ENCODE measurements around the gene FOXP1. TPM values are rescaled to one million over a fixed set of nuclear protein-coding genes. Genes with fewer than 3 reads are reported as not detected.
A peak's percentile ranks its signal among the peaks of the same experiment; 100 is the strongest.

FOXP1 gene
- total and polyA plus RNA-seq, 2 of the 13 experiments (the other 11 are each of a cell fraction or from before 2014, with no cell fraction given): 40.4 to 59.0 TPM

DNA sequence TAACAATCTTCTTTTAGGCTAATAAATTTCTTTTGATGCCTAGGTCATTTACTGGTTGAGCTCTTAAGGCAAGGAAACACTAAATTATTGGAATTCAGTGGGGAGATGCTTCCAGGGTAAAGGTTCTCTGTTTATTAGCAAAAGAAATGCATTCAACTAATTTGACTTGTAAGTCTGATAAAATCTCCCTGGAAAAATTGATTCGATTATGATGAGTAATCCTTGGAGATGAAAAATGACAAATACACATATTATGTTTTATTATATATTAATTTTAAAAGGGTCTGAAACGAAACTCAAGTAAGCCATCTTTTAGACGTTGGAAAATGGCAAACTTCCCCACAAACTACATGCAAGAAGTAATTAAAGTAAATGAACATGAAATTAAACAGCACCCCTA is 328.0 kb downstream of the FOXP1 start:
- H2AFZ ChIP-seq (ENCODE audit: low read length): no peak overlapping the region
- H3K4me1 ChIP-seq (ENCODE audit: insufficient read depth, low read length): peaks cover 89% of the 10 kb centered on the region
- no peak overlapping the region for H3K4me3 ChIP-seq (replicated peaks in 1 of 3; ENCODE audit: insufficient read depth in 1 of 3, low read depth in 2 of 3, low read length in 3 of 3)
- H3K27me3 ChIP-seq (ENCODE audit: control insufficient read depth in 1 of 2, insufficient read depth in 2 of 2, low read length in 2 of 2): no peaks in the 10 kb centered on the region
- TF ChIP-seq, protein P1, sequence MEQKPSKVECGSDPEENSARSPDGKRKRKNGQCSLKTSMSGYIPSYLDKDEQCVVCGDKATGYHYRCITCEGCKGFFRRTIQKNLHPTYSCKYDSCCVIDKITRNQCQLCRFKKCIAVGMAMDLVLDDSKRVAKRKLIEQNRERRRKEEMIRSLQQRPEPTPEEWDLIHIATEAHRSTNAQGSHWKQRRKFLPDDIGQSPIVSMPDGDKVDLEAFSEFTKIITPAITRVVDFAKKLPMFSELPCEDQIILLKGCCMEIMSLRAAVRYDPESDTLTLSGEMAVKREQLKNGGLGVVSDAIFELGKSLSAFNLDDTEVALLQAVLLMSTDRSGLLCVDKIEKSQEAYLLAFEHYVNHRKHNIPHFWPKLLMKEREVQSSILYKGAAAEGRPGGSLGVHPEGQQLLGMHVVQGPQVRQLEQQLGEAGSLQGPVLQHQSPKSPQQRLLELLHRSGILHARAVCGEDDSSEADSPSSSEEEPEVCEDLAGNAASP (CRISPR knock-in tag; IDR thresholded peaks at IDR 0.05; ENCODE audit: borderline replicate concordance): no peak
- TF ChIP-seq ZSCAN30 (CRISPR knock-in tag; IDR thresholded peaks at IDR 0.05): no peak
- TF ChIP-seq HOXA5 (CRISPR knock-in tag; IDR thresholded peaks at IDR 0.05): no peak
- TF ChIP-seq, protein P2, sequence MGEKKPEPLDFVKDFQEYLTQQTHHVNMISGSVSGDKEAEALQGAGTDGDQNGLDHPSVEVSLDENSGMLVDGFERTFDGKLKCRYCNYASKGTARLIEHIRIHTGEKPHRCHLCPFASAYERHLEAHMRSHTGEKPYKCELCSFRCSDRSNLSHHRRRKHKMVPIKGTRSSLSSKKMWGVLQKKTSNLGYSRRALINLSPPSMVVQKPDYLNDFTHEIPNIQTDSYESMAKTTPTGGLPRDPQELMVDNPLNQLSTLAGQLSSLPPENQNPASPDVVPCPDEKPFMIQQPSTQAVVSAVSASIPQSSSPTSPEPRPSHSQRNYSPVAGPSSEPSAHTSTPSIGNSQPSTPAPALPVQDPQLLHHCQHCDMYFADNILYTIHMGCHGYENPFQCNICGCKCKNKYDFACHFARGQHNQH (CRISPR knock-in tag; IDR thresholded peaks at IDR 0.05): no peak
- TF ChIP-seq, protein P3, sequence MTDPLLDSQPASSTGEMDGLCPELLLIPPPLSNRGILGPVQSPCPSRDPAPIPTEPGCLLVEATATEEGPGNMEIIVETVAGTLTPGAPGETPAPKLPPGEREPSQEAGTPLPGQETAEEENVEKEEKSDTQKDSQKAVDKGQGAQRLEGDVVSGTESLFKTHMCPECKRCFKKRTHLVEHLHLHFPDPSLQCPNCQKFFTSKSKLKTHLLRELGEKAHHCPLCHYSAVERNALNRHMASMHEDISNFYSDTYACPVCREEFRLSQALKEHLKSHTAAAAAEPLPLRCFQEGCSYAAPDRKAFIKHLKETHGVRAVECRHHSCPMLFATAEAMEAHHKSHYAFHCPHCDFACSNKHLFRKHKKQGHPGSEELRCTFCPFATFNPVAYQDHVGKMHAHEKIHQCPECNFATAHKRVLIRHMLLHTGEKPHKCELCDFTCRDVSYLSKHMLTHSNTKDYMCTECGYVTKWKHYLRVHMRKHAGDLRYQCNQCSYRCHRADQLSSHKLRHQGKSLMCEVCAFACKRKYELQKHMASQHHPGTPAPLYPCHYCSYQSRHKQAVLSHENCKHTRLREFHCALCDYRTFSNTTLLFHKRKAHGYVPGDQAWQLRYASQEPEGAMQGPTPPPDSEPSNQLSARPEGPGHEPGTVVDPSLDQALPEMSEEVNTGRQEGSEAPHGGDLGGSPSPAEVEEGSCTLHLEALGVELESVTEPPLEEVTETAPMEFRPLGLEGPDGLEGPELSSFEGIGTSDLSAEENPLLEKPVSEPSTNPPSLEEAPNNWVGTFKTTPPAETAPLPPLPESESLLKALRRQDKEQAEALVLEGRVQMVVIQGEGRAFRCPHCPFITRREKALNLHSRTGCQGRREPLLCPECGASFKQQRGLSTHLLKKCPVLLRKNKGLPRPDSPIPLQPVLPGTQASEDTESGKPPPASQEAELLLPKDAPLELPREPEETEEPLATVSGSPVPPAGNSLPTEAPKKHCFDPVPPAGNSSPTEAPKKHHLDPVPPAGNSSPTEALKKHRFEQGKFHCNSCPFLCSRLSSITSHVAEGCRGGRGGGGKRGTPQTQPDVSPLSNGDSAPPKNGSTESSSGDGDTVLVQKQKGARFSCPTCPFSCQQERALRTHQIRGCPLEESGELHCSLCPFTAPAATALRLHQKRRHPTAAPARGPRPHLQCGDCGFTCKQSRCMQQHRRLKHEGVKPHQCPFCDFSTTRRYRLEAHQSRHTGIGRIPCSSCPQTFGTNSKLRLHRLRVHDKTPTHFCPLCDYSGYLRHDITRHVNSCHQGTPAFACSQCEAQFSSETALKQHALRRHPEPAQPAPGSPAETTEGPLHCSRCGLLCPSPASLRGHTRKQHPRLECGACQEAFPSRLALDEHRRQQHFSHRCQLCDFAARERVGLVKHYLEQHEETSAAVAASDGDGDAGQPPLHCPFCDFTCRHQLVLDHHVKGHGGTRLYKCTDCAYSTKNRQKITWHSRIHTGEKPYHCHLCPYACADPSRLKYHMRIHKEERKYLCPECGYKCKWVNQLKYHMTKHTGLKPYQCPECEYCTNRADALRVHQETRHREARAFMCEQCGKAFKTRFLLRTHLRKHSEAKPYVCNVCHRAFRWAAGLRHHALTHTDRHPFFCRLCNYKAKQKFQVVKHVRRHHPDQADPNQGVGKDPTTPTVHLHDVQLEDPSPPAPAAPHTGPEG (CRISPR knock-in tag; IDR thresholded peaks at IDR 0.05): no peak
- no peak for TF ChIP-seq SRY (CRISPR knock-in tag; IDR thresholded peaks at IDR 0.05)
- no peak for TF ChIP-seq HNRNPLL (IDR thresholded peaks at IDR 0.05; ENCODE audit: low read depth, low read length, poor library complexity, severe bottlenecking)
- TF ChIP-seq, protein P4, sequence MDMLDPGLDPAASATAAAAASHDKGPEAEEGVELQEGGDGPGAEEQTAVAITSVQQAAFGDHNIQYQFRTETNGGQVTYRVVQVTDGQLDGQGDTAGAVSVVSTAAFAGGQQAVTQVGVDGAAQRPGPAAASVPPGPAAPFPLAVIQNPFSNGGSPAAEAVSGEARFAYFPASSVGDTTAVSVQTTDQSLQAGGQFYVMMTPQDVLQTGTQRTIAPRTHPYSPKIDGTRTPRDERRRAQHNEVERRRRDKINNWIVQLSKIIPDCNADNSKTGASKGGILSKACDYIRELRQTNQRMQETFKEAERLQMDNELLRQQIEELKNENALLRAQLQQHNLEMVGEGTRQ (IDR thresholded peaks at IDR 0.05; ENCODE audit: low read depth, low read length): no peak
- TF ChIP-seq, protein P4 (CRISPR knock-in tag; IDR thresholded peaks at IDR 0.05; ENCODE audit: borderline replicate concordance): no peak
- H3K9me3 ChIP-seq (ENCODE audit: low read length): no peaks in the 10 kb centered on the region
- WGBS (ENCODE audit: low lambda C conversion rate): 97% methylated on average over 3 of the region's 3 CpGs
- intact Hi-C loops (cut with micrococcal nuclease; ENCODE audit: unreplicated experiment) (loop anchor here (2.0 to 5.0 kb wide), 2 partner anchors 47 to 329 kb away; no protein-coding TSS in a partner anchor), in situ Hi-C loops (cut with HindIII; ENCODE audit: extremely low pct_ligation_motif_present, low pct_unique_long_range_greater_than_20kb) (no loop called here)
- H3K27ac ChIP-seq (ENCODE audit: extremely low read length, insufficient read depth, low read length): peak overlapping the region; percentile 72
- ChIA-PET POLR2A (interaction anchor here (0.5 to 5.2 kb wide), 3 partner anchors 9 to 324 kb away, joined by 3 to 67 read pairs (median 3); no protein-coding TSS in a partner anchor), CTCF (ENCODE audit: low intra/inter-chr PET ratio, low total read pairs) (no interaction called here)
- H3K9ac ChIP-seq (ENCODE audit: insufficient read depth, low read depth, low read length): no peak overlapping the region
- no TSS peak for BruUV-seq (replicated peaks)
- FAIRE-seq (no peak), ATAC-seq (no peak), DNase-seq (ENCODE audit: low spot score) (no peak)
- H3K4me2 ChIP-seq (ENCODE audit: low read depth, low read length): no peak overlapping the region; the same call in 1 of the 2 replicates
- H3K79me2 ChIP-seq (ENCODE audit: insufficient read depth, low read length): peaks cover 8% of the 10 kb centered on the region
- H3K36me3 ChIP-seq (replicated peaks in 1 of 2; ENCODE audit: control insufficient read depth in 1 of 2, insufficient read depth in 2 of 2, low read length in 2 of 2): no peaks in the 10 kb centered on the region
- no peaks in the 10 kb centered on the region for H4K20me1 ChIP-seq (ENCODE audit: insufficient read depth, low read length)
